Activated T-helper 9 cell treated with anti-CD3 and anti-CD28 coated beads, Interleukin-2, amount 50 U/mL, for 16 hours (primary cell): Measurements from ENCODE around the gene TRIM8.
"Not testable (repeated sequence)": the region's sequence is repeated elsewhere in the genome, so short reads cannot be mapped to it uniquely, and the experiment has no call there.

Experiments used
- DNase-seq: peaks from one replicate; pipeline ENCODE4 v3.0.0-alpha.2; 2020; ENCODE audit warnings: low read depth

TRIM8 gene

DNA sequence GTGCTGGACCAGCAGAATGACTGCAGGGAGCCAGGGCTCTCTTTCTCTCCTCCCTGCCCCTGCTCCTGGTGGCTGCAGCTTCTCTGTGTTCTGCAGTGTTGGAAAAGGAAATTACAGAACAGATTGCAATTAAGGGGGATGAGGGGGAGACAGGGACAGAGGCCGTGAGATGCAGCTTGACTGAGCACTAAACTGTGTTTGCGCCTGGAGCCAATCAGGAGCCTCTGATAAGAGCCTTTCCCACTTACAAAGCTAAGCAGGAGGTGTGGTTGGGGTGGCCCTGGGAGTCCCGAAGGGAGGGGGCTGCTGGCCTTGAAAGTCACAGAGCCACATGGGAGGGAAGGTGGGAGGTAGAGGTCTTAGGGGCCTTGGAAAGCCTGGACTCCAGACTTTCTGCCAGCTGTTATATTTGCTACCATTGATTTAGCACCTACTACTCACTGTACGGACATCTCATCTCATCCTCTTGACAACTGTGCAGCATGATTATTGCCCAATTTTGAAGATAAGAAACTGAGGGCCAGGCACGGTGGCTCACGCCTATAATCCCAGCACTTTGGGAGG is 26.7 kb downstream of the TRIM8 start:
- DNase-seq: no peak

DNA sequence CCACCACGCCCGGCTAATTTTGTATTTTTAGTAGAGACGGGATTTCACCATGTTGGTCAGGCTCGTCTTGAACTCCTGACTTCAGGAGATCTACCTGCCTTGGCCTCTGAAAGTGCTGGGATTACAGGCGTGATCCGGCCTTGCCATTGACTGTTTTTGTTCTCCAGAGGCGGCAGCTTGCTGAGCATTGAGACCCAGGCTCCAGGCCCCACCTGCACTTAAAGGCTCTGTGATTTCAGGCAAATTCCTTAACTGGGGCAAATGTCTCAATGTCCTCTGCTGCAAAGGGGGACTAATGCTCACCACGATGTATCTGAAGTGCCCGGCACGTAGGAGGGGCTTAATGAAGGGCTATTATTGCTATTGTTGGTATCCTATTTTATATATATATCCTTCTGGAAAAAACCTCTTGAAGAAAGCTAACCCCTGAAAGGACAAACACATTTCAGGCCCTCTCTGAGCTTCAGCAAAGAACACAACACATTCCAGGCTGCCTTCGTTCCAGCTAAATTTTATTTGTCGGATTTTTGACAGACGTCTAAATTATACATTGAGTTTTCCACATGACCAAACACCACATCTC is 29.0 kb downstream of the TRIM8 start:
- no peak for DNase-seq

- peak; percentile 39 for DNase-seq
These were observed 29.7 kb downstream of the TRIM8 start for GRCh38 chr10:102673819-102674511.

GRCh38 chr10:102674566-102674965 is 30.3 kb downstream of the TRIM8 start:
- DNase-seq: no peak

DNA sequence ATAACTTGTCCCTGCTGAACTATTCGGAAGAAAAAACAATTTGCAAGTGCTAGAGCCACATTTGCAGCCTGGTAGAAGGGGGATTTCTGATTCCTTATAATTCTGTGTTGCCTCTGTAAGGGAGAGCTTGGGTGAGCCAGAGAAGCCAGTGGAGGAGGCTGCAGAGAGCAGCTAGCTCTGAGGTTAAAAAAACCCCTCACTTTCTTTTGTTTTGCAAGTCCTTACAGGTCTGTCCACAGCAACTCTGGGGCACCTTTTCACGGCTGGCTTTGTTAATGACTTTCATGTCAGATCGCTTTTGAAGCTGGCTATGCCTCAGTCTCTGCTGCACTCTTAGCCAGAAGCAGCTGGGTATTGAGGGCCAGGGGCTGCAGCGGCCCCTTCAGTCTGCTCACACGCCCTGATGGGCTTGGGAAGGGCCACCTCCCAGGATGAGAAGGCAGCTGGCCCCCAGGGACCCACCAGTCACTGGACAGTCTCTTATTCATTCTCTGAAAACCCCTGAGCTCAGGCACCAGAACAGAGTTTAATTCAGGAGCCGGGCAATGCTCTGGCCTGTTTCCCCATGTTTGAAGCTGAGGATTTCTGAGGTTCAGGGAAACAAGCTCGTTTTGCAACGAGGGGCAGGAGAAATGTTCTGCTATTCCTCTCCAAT is 30.9 kb downstream of the TRIM8 start:
- DNase-seq: no peak

GRCh38 chr10:102675666-102676533 is 31.6 kb downstream of the TRIM8 start:
- DNase-seq: no peak

DNA sequence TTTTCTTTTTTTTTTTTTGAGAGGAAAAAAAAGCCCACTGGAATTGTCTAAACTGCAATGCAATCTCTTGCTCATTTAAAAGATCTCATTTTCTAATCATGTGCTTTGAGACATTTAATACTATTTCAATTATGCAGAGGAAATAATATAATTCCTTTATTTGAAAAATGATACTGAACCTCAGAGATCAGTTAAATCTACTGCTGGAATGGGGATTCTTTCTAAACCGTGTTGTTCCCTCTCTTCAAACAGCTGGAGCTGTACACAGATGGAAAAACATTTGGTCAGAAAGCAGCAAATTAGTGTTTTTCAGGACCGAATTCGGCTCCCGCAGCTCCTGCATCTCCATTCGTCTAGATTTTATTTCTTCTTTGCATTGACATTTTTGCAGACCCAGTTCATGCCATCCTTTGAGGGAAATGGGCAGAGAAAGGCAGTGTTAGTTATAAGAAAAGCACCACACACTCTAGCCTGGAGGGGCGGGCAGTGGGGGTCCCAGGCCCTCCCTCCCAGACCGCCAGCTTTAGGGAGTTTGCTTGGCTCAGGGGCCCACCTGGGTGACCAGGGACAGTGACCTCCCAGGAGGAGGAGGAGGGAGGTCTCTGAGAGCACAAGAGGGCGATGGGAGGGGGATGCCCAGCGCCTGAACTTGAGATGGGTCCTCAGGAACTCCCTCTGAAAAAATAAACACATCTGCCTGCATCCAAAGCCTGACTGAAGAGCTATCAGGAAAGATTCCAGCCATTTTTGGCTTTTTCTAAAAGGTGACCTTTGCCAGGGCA is 32.4 kb downstream of the TRIM8 start:
- no peak for DNase-seq

DNA sequence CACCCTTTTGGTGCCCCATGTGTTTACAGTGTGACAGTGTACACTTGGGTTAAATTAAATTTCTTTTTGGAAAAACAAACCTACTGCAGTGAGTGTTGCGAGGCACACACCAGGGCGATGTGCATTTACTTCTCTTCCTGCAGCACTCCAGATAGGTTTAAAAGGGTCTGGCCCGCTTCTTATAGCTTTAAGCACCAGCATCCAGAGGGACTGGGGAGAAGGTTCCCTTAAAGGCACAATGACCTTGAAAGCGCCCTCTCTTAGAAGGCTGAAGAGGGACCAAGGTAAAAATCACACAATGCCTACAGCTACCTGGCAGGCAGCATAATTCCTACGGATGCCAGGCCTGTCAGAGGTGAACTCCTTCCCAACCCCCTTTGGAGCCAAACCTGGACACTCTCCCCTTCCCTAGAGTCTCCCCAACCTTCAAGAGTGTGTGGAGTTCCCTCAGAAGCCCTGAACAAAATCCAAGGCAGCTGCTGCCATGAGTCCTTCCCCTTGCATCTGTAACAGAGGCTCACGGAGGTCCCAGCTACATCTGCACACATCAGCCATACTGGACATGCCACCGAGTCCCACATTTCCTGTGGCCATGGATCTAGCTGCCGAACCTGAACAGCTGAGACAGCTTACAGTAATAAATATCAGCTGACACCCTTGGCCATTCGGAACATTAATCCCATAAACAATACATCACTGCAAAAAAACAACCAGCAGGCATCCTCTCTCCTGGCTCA is 33.2 kb downstream of the TRIM8 start:
- DNase-seq: no peak

DNA sequence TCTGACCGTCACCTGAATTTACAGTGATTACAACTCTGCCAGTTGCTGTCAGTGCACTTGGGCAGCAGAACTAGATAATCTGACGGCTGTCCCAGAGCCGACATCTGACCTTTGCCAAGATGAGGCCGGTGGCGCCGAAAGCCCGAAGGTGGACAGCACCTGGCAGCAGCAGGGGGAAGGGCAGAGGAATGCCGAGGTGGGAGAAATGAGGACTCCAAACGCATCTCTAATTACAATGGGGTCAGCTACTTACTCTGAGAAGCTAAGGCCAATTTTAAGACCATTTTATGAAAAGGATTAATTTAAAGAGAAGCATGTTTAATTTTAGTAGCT is 33.8 kb downstream of the TRIM8 start:
- no peak for DNase-seq

GRCh38 chr10:102678842-102679289 is 34.6 kb downstream of the TRIM8 start:
- DNase-seq: no peak

DNA sequence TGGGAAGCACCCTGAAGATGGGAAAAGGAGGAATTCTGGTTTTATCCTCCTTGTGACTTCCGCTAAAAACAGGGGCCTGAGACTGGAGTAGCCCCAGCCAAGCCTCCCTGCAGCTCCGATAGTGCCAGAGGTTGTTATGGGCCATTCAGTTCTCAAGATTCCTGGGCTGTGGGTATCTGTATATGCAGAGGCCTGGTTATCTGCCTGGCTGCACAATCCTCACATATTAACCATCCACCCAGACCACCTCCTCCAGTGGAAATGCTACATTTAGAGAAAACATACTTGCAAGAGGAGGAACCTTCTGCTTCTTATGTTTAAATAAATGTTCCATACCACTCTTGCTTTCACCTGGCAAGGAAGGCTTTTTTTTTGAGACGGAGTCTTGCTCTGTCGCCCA is 35.3 kb downstream of the TRIM8 start:
- DNase-seq: no peak

GRCh38 chr10:102681696-102682095 is 37.4 kb downstream of the TRIM8 start:
- no peak for DNase-seq

GRCh38 chr10:102682416-102682815 is 38.1 kb downstream of the TRIM8 start:
- no peak for DNase-seq

DNA sequence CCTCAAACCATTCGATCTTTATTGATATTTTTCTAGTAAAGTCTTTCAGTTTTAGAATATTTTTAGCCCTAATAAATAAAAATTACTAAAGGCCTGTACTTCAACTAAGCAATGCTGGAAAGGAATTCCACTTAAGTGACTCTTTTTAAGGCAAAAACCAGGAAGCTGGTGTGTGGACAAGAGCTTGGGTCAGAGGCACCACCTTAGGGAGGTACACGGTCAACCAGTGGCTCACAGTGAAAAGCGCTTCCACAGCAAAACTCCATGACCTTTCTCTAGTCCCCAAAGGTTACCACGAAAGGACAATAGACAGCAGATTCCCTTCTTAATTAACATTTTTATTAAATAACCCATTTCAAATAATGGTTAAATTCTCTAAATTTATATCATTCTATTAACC is 38.7 kb downstream of the TRIM8 start:
- DNase-seq: no peak

DNA sequence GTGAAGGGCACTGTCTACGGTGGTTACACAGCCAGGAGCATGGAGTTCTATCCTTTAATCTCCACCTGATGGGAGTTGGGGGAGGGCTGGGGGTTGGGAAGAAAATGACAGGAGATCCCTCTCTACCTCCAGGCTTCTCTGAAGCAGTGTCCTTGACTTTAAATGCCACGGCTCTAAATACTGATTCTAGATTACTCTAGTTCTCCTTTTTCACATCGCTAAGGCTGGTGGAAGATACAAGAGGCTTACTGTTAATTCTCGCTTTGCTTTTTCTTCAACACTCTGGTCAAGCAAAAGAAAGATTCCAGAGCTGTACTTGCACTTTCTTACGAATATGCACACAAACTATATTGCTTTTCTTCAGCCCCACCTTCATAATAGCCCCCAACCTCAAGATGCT is 39.5 kb downstream of the TRIM8 start:
- DNase-seq: no peak

DNA sequence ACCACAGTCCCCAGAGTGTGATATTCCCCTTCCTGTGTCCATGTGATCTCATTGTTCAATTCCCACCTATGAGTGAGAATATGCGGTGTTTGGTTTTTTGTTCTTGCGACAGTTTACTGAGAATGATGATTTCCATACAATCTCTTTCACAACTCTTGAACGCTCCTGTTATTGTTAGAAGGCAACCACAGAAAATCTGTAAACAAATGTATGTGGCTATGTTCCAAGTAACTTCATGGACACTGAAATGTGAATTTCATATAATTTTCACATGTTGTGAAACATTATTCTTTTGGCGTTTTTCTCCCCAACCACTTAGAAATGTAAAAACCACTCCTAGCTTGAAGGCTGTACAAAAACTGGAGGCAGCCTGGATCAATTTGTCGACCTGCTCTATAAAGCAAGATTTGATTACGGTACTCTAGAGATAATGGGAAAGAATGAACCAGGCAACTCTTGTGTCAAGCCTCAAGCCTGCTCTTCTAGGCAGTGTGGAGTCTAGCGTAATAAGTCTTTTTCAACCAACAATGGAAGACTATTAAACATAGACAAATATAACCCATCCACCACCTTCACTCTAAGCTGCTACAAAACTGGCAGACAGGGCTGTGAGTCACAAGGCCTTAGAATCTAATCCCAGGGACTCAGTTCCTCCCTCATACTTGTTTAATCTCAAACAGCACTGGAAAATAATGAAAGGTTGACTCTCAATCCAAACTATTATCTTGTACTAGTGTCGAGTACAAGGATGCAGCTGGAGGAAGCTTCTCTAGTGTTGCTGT is 47.2 kb downstream of the TRIM8 start:
- DNase-seq: no peak

DNA sequence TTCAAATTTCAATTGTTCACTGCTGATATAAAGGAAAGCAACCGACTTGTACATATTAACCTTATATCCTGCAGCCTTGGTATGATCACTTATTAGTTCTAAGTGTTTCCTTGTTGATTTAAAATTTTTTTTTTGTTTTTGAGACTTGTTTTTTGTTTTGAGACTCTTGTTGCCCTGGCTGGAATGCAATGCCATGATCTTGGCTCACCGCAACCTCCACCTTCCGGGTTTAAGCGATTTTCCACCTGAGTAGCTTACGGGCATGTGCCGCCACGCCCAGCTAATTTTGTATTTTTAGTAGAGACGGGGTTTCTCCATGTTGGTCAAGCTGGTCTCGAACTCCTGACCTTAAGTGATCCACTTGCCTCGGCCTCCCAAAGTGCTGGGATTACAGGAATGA is 51.1 kb downstream of the TRIM8 start:
- not testable (repeated sequence) for DNase-seq

DNA sequence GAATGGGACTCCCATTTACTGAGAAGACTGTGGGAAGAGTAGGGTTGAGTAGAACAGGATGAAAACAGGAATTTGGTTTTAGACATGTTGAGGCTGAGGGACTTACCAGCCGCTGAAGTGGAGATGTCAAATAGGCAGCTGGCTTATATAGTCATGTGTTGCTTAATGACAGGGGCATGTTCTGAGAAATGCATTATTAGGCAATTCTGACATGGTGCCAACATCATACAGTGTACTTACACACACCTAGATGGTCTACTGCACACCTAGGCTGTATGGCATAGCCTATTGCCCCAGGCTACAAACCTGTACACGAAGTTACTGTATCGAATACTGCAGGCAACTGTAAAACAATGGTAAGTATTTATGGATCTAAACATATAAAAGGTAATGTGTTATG is 52.5 kb downstream of the TRIM8 start:
- DNase-seq: no peak

- DNase-seq: no peak
These were observed 54.6 kb downstream of the TRIM8 start for GRCh38 chr10:102698894-102699293.

DNA sequence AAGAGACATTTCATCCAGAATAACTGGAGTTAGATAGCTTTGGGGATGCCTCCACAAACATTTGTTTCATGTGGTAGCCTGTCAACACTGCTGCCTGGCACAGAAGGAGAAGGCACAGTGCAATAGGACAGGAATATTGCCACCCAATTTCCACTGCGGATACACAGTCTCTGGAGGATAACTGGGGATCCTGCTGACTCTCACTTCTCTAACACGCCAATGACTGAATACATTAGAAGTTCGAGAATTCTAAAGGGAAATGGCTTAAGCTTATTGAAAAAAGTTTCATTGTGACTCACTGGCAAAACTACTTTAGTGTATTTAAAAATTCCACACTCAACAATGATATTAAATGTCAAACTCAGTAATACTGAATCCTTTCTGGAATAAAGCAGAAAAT is 57.0 kb downstream of the TRIM8 start:
- no peak for DNase-seq
